ENCODE results near the gene ABCA9. TPM values are rescaled to one million over a fixed set of nuclear protein-coding genes. Genes with fewer than 3 reads are reported as not detected.

Gene ABCA9
- total RNA-seq, 2 donors from 2014 or later = 8.8 to 30.7 TPM

DNA sequence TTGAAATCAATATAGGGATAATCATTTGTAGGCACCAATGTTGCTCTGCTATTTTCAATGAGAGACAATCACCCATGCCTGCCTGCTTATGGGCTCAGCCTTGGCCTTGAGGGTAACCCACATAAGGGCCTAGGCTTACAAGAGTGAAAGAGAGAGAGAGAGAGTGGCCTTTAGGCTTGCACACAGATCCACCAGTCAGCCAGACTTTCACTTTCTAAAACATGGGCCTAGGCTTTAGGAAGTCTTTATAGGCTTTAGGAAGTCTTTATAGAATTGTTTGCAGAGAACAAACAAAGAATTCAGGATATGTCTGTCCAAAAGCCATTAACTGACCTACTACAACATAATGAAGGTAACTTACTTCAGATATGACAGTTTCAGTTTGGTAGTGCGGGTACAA lies 3.4 kb downstream of the ABCA9 start:
- Histone ChIP-seq H3K9me3 (no peaks in the 10 kb centered on the region), H3K36me3 (replicated peaks in 1 of 2; ENCODE audit: insufficient read depth in 1 of 2, low read depth in 2 of 2) (no peaks in the 10 kb centered on the region), H3K4me1 (peaks cover 4% of the 10 kb centered on the region), H3K27me3 (no peaks in the 10 kb centered on the region), H3K27ac (no peak overlapping the region), H3K4me3 (no peak overlapping the region)
- WGBS, 2 donors = 81 to 86% methylated on average over 1 of the region's 1 CpG
- ATAC-seq (no peak), DNase-seq (no peak)
- intact Hi-C loops (cut with DNase I) = no loop called here
- TF ChIP-seq CTCF (IDR thresholded peaks at IDR 0.05) (no peak), POLR2A (IDR thresholded peaks at IDR 0.05) (no peak)

GRCh38 chr17:69056179-69056823 lies 4.4 kb downstream of the ABCA9 start:
- TF ChIP-seq POLR2A (IDR thresholded peaks at IDR 0.05) (no peak), CTCF (IDR thresholded peaks at IDR 0.05) (no peak)
- Histone ChIP-seq H3K9me3 (no peaks in the 10 kb centered on the region), H3K4me3 (no peak overlapping the region), H3K27ac (no peak overlapping the region), H3K4me1 (peaks cover 14% of the 10 kb centered on the region), H3K36me3 (replicated peaks in 1 of 2; ENCODE audit: insufficient read depth in 1 of 2, low read depth in 2 of 2) (no peaks in the 10 kb centered on the region), H3K27me3 (no peaks in the 10 kb centered on the region)
- no peak for ATAC-seq
- WGBS, 2 donors = 78 to 79% methylated on average over 3 of the region's 3 CpGs
- no peak for DNase-seq
- intact Hi-C loops (cut with DNase I) = no loop called here

GRCh38 chr17:69055334-69055733 lies 5.4 kb downstream of the ABCA9 start:
- no peak for ATAC-seq
- Histone ChIP-seq H3K9me3 (no peaks in the 10 kb centered on the region), H3K36me3 (replicated peaks in 1 of 2; ENCODE audit: insufficient read depth in 1 of 2, low read depth in 2 of 2) (no peaks in the 10 kb centered on the region), H3K4me3 (no peak overlapping the region), H3K27ac (no peak overlapping the region), H3K27me3 (no peaks in the 10 kb centered on the region), H3K4me1 (peaks cover 24% of the 10 kb centered on the region)
- intact Hi-C loops (cut with DNase I) = no loop called here
- 89 to 96% methylated on average over 2 of the region's 2 CpGs for WGBS, 2 donors
- DNase-seq = no peak
- no peak for TF ChIP-seq CTCF (IDR thresholded peaks at IDR 0.05)
- no peak for TF ChIP-seq POLR2A (IDR thresholded peaks at IDR 0.05)

- intact Hi-C loops (cut with DNase I) = no loop called here
- DNase-seq (no peak), ATAC-seq (no peak)
- Histone ChIP-seq H3K27me3 (no peaks in the 10 kb centered on the region), H3K36me3 (replicated peaks in 1 of 2; ENCODE audit: insufficient read depth in 1 of 2, low read depth in 2 of 2) (no peaks in the 10 kb centered on the region), H3K27ac (peak overlapping the region in 1 of 4 donors; percentile 20), H3K4me3 (no peak overlapping the region), H3K4me1 (peaks cover 50% of the 10 kb centered on the region), H3K9me3 (no peaks in the 10 kb centered on the region)
- WGBS, 2 donors = 70 to 76% methylated on average over 5 of the region's 5 CpGs
- TF ChIP-seq CTCF (IDR thresholded peaks at IDR 0.05) = no peak
- TF ChIP-seq POLR2A (IDR thresholded peaks at IDR 0.05) = no peak
Observed at GRCh38 chr17:69050999-69051775, 9.5 kb downstream of the ABCA9 start.

Data from body of pancreas (tissue), 4 donors.